GM21528 (cell line): ENCODE data around the gene PHACTR3.
"Not testable (repeated sequence)": the region's sequence is repeated elsewhere in the genome, so short reads cannot be mapped to it uniquely, and the experiment has no call there.

Experiments used
- ATAC-seq: cut with Tn5 transposase; IDR thresholded peaks from one replicate; pipeline ENCODE4 v1.9.1; 2021; ENCODE audit warnings: mild to moderate bottlenecking, moderate library complexity; ENCODE audit not compliant: unreplicated experiment, low FRiP score

The PHACTR3 gene

DNA sequence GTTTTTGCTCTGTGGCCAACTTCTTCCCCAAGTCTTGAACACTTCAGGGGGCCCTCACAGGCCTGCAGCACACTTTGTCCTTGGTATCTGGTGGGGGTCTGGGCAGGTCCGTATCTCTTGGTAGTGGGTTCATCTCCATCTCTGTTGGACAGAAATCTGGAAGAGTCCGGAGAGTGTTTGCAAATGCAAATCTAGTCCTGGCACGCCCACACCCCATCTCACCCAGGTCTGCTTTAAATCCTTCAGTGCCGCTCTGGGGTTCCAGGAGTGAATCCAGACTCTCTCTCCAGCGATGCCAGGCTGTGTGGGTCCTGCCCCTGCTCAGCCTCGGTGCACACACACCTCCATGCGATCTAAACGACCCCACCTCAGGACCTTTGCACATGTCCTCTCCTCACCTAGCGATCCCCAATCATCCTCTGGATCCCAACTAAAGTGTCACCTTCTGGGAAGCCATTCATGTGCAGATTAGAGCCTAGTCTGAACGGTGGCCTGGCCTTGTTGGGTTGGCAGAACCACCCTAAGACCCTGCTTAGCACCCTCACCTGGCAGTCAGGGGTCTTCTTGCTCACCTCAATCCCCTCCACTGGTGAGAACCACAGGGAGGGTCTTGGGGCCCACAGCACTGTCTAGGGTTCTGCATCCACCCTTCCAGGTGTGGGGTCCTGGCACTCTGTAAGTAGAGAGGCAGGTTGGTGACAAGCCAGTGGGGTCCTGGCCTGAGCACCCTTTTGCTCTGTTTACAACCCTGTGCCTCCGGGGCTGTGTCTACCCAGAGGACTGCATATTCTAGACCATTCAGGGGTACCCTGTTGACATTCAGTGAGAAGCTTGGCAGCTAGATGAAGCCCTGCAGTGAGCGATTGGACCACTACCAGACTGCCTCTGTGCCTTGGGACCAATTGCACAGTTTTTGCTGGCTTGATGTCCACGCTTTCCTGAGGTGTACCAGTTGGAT lies 228.3 kb downstream of the PHACTR3 start:
- ATAC-seq = no peak

DNA sequence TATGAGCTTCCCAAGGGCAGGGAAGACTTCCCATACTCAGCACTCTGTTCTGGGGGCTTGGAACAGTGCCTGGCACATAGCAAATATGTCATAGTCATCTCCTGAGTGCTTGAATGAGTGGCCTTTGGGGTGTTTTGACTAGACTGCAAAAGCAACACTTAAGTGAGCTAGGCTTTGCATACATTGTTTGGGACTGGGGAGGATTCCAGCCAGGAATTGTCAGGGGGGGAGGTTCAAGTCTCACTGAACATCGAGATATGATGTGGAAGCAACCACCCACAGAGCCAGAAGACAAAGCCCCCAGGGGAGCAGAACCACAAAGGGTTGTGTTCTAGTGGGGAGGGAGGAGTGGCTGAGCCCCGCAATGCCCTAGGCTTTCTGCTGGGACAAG lies 230.7 kb downstream of the PHACTR3 start:
- no peak for ATAC-seq

DNA sequence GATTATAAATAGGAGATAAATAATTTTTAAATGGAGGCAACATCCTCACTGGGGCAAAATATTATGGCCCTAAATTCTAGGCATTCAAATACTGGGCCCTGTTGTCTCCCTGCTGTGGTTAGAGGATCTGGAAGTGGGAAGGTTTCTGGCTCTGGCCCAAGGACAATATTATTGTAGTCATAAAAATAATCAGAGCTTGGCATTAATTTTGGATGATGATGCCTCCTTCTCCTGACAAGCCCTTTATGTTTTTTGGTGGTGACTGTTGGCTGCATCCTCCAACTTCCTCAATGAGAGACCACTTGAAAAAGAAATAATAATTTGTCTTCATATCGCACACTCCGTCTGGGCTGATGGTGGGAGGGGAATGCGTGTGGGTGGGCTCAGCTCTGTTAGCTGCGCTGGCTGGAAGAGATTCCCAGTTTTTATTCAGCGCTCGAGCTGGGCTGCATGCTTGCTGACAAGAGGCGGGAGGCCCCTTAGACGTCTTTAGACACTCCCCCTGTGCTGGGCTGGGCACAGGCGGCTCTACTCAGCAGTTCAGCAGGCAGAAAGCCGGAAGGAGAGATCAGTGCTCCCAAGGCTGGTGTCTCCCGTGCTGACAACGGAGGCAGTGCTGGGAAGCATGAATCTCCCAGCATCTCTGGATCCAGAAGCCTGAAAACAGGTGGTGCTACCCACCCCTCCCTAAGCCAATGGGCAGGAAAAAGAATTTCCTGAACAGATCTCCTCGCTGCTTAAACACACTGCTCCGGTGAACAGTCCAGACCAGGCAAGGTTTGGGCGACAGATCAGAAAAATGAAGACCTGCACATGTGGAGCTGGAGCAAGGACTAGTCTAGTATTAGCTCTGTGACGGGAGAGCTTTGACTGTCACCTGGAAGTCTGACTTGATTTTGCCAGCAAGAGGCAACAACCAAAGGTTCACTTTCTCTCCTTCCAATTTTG lies 231.4 kb downstream of the PHACTR3 start:
- no peak for ATAC-seq

DNA sequence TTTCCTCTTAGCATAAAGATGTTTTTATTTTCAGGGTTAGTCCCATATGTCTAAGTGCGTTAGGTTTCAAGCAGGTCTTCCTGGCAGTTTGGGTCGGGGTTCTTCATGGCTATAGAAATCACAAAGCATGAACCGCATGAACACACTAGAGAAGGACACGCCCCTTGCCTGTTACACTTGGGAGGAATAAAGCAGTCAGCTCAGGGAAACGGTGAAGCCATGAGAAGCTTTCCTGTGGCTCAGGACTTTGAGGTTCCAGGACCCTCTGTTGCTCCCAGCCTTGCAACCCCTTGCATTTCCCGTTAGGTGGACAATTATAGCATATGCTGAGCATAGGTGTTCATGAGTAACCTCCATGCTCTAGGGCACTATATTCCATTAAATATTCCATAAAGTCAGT lies 232.4 kb downstream of the PHACTR3 start:
- no peak for ATAC-seq

DNA sequence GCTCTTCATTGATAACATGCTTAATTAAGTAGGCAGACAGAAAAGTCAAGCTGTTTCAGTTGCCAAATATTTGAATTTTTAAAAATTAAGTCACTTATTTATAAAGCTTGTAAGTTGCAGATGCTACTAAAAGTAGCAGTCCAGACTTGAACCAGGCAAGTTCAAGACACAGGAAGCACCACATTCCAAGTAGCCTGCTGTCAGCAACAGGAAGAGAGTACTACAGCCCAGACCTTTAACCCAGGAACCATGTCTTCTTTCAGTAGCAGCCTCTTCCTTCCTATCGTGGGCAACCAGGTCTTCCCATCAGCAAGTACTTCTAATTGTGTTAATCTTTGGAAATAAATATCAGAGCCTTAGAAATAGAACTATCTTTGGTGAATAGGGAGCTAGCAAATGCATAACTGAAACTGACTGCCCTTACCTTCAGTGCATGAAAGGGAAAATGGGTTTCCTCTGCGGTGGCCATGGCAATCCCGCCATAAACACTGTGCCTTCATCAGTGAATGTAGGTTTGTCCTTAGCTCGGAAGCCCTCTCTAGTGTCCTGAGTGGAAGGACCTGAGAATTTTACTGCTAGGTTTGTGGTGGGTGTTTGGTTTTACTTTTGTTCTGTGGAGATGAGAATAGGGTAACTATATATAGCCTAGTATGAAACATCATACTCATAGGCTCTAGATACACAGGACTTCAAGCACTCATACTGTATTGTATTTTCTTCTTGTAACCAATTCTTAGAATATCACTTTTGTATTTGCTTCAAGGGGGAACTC lies 233.5 kb downstream of the PHACTR3 start:
- ATAC-seq = no peak

DNA sequence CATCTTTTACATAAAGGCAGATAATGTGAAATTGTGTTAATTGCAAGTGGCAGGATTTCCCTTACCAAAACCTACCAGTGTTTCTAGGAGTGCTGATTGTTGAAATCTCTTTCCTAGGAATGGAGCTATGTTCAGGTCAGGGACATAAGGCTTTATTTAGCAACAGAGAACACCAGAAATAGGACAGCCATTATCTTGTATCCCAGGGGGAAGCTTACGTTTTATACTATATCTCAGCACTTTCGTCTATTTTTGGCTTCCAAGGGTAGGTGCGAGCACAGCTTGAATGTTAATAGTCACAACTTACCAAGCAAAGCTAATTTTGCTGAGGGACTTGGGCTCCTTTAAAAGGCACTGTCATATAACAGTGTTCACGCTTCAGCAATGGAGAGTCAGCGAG lies 235.1 kb downstream of the PHACTR3 start:
- ATAC-seq = no peak

DNA sequence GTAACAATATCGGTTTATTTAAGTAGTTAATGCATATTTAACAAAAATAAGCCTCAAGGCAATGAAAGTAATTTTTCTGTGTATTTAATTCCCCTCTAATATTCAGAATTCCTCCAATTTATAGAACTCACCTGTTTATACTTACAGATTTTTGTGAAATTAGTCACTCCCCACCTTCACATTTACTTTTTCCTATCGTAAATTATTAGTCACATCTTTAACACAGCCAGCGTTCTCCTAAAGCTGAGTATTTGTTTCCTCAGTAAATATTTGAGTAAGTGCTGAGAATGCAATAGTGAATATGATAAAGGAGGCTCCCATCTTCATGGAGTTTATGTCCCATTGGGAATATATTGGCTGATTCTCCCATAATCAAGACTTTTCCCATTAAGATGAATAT lies 241.1 kb downstream of the PHACTR3 start:
- ATAC-seq = no peak

DNA sequence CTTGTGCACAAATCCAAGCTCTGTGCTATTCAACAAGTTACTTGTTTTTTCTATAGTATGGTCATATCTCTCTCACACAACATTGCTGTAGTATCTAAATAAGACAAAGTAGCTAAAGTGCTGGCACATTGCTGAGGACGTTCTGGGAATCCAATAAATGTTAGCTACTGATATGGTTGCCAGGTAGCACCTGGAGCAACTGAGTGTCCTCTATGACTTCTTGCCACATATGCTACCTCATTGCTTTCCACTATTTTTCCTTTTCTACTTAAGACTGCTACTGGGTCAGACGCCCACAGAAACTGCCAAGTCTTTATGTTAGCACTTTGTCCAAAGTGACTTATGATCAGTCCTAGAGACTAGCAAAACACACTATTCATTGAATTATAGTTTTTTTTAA lies 243.8 kb downstream of the PHACTR3 start:
- ATAC-seq = no peak

DNA sequence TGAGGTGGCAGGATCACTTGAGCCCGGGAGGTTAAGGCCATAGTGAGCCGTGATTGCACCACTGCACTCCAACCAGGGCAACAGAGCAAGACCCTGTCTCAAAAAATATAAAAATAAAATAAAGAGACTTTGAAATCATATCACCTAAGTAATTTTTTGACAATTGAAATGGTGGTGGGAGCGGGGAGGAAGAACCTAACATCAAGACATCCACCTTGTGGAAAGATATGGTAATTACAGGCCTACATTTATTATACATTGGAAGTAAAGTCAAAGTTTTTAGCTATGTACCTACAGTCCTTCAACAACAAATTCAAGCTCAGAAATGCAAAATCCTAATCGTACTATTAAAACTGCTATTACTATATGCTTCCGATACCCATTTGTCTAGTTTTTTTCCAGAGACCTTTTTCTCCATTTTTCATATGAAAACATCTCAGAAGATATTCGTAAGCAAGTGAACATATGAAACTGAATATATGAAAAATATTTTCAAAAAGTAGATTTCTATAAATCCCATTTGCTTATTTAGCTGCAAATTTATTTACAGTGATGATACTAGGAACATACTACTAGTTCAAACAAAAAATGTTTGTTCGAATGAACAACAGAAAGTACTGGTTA lies 245.8 kb downstream of the PHACTR3 start:
- no peak for ATAC-seq

DNA sequence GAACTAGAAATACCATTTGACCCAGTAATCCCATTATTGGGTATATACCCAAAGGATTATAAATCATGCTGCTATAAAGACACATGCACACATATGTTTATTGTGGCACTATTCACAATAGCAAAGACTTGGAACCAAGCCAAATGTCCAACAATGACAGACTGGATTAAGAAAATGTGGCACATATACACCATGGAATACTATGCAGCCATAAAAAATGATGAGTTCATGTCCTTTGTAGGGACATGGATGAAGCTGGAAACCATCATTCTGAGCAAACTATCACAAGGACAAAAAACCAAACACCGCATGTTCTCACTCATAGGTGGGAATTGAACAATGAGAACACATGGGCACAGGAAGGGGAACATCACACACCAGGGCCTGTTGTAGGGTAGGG lies 252.2 kb downstream of the PHACTR3 start:
- ATAC-seq = not testable (repeated sequence)

DNA sequence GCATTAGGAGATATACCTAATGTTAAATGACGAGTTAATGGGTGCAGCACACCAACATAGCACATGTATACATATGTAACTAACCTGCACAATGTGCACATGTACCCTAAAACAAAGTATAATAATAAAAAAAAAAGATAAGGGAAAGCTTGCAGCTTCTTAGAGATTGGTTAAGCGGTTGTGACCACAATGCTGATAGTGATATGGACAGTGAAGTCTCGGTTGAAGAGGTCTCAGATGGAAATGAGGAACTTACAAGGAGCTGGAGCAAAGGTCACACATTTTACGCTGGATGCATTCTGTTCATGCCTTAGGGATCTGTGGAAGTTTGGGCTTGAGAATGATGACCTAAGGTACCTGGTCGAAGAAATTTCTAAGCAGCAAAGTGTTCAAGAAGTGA lies 252.6 kb downstream of the PHACTR3 start:
- ATAC-seq = not testable (repeated sequence)

DNA sequence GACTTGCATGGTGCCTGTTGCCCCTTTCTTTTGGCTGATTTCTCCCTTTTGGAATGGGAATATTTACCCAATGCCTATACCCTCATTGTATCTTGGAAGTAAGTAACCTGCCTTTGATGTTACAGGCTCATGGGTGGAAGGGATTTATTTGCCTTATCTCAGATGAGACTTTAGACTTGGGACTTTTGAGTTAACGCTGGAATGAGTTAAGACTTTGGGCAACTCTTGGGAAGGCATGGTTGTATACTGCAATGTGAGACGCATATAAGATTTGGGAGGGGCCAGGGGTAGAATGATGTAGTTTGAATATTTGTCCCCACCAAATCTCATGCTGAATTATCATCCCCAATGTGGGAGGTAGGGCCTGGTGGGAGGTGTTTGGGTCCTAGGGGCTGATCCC lies 253.6 kb downstream of the PHACTR3 start:
- ATAC-seq = no peak

DNA sequence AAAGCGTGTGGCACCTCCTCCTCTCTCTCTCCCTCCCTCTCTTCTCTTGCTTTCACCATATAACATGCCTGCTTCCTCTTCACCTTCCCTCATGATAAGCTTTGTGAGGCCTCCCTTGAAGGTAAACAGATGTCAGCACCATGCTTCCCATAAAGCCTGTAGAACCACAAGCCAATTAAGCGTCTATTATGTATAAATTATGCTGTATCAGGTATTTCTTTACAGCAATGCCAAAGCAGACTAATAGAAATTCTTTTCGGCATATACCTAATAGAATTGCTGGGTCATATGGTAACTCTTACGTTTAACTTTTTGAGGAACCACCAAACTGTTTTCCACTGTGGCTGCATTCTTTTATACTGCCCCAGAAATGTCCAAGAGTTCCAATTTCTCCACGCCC lies 254.1 kb downstream of the PHACTR3 start:
- no peak for ATAC-seq

DNA sequence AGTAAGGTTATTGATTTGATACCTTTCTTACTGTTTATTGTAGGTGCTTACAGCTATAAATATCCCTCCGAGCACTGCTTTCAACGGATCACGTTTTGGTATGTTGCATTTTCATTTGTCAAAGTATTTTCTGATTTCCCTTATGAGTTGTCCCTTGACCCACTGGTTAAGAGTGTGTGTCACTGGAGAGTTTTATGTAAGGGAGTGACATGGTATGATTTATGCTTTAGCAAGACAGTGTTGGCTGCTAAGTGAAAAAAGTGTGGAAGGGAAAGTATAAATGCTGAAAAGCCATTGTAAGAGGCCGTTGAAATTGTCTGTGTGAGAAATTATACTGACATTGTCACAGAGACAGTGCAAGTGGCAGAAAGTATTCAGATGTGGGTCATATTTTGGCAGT lies 257.1 kb downstream of the PHACTR3 start:
- ATAC-seq = no peak

DNA sequence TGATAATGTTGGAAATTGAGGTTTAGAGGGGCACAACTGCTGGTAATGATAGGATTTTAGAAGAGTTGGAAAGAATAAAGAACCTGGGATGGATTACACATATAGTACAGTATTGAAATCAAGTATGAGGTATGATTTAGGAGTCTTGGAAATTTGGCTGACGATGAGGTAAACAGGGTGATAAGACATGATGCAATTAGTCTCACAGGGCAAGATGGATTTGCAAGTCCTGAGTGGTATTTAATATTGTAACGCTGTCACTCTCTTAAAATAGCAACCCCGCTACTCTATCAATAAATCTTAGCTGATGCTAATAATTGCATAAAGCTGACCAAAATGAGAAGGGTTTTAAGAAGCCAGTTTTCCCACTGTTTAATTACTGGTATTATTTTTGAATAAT lies 258.7 kb downstream of the PHACTR3 start:
- ATAC-seq = no peak

DNA sequence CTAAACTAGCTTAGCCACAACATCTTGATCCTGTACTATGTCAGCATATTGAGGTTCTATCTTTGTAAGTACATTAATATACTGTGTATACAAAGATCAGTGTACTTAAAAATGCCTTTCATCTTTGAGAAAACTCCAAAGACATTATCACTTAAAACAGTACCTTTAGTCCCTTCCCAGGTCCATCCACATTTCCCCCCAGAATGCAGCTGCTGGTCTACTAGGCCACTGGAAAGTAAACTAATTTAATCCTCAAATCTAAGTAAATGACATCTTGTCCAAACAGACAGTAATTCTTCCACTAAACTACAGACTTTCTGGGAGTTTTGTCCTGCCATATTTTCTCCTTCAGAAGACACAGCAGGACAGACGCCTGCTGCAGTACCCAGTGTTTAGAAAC lies 260.4 kb downstream of the PHACTR3 start:
- no peak for ATAC-seq

DNA sequence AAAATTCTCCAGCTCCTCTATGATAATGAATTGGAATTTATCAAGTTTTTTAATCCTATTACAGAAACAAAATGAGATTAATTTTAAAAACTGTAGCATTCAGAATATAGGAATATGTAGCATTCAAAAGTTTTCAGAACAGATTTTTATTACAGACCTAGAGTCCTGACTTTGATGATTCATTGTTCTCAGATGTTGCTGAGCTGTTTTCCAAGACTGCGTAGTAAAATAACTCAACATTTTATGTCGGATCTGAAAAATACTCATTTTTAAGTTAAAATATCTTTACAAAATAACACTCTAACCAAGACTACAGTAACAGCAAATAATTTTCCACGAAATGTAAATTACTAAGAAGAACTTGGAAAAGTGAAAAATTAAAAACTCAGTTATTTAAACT lies 262.0 kb downstream of the PHACTR3 start:
- no peak for ATAC-seq

DNA sequence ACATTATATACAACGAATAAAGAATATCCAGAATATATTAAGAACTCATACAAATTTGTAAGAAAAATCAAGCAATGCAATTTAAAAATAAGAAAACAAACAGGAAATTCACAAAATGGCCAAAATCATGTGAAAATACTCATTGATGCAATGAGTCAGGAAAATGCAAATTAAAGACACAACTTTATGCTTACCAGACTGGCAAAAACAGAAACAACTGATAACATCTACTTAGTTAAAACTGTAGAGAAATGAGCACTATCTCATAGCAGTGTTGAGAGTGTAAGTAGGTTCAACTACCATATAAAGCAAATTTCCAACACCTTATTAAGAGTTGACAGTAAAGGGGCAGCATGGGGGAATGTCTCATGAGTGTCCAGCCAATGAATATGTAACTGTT lies 266.8 kb downstream of the PHACTR3 start:
- ATAC-seq = no peak

DNA sequence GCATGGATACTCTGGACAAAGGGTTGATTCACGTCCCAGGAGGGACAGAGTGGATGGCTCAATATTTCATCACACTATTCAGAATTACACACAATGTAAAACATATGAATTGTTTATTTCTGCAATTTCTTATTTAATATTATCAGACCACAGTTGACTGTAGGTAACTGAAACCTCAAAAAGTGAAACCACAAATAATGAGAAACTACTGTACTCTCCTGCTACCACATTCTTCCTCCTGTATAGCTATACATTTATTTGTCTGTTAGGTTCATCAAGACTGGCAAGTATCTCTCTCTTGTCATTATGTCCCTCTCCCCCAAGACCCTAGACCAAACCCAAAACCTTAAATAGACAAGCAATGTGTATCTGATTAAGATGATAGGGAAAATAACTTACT lies 269.1 kb downstream of the PHACTR3 start:
- ATAC-seq = no peak

DNA sequence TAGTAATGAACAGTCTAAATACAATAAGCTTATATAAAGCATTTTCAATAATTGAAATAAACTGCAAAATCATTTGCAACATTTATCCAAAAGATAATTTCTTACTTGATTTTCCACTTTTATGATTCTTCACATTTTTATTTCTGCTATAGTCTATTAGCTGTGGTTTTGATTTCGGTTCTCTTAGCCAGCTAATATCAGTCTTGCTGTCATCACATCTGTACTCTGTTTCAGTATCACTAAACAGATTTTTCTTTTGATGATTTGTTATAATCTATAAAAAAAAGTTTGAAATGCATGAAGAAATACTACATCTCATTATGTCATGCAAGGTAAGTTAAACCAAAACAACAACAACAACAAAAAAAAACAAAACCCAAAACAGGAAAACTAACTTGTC lies 275.9 kb downstream of the PHACTR3 start:
- ATAC-seq = no peak
